ENCODE data around the gene HERPUD2.

The HERPUD2 gene

DNA sequence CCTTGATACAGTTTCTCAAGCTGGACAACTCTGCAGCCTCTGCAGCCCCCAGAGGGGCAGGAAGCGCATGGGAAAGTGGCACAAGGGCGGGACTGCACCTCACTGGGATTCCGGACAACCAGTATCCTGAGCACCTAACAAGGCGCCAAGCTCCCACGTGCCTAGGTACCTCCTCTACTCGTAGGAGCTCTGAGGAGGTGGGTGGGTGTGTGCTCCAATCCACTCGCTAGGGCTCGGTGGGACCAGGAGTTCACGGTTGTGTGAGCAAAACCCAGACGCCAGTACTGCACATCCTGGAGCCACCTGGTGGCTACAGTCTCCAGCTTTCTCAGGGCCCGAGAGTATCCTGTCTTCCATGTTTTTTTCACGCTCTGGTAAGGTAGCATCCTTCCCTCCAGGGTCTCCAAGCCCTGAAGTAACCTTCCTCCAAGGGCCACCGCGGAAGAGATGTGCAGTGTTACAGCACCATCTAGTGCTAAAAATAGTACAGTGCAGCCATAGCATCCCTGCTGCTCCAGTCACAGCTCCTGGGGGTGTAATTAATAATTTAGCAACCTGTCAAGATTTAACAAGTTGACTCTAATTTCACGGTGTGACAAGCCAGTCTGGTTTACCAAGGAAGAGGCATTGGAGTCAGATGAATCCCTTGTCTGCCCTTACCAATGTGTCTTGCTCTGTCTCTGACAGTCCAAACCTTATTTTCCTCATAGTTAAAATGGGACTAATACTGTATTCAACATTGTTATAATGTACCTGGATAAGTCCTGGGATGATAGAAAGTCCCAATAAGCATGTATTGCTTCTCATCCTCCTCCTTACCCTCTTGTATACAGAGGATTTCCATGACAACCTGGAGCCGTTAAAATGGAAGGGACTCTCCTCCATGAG is 70.4 kb downstream of the HERPUD2 start:
- no peak overlapping the region for H2AFZ ChIP-seq (ENCODE audit: low read depth, low read length)
- ATAC-seq (ENCODE audit: insufficient read depth, low read depth) (peak; percentile 92), DNase-seq (peak; percentile 44)
- no peak overlapping the region for H3K9ac ChIP-seq (ENCODE audit: low read depth, low read length)
- H3K27me3 ChIP-seq (ENCODE audit: insufficient read depth, low read length, poor library complexity) = no peaks in the 10 kb centered on the region
- no peaks in the 10 kb centered on the region for H3K4me1 ChIP-seq (ENCODE audit: insufficient read depth, low read length)
- no peak overlapping the region for H3K4me3 ChIP-seq (ENCODE audit: low read depth in 1 of 2, low read length in 2 of 2)
- H4K20me1 ChIP-seq (ENCODE audit: insufficient read depth, low read length) = no peaks in the 10 kb centered on the region
- H3K79me2 ChIP-seq (ENCODE audit: insufficient read depth, low read length) = no peaks in the 10 kb centered on the region
- no peak overlapping the region for H3K27ac ChIP-seq (ENCODE audit: low read length)
- H3K36me3 ChIP-seq (ENCODE audit: insufficient read depth, low read length) = peaks cover 7% of the 10 kb centered on the region; the same call in 1 of the 2 replicates
- no peaks in the 10 kb centered on the region for H3K9me3 ChIP-seq (ENCODE audit: insufficient read depth, low read length, severe bottlenecking)
- no peak overlapping the region for H3K4me2 ChIP-seq (ENCODE audit: insufficient read depth, low read length)
- TF ChIP-seq EZH2 (IDR thresholded peaks at IDR 0.05; ENCODE audit: borderline replicate concordance, low read depth, low read length, severe bottlenecking) = no peak
- peak; percentile 87 for TF ChIP-seq CTCF (IDR thresholded peaks at IDR 0.05; ENCODE audit: borderline replicate concordance, extremely low read depth, low read length, poor library complexity, severe bottlenecking)

DNA sequence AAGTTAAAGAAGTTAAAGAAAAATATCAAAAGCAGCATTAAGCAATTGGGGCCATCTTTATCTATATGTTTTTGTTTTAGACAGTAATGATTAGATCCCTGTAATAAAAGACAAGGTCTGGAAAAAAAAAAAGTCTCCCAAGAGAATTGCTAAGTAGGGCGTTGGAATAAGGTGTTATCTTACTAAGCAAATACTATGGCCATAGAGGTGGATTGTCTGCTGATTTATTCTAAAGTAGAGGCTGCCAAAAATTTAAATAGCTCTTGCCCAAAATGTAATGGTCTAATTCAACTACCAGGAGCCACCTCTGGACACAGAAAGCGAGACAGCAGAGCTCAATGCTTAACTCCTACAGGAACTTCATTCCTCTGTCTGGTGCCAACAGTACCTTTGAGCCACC is 71.6 kb downstream of the HERPUD2 start:
- H3K9me3 ChIP-seq (ENCODE audit: insufficient read depth, low read length, severe bottlenecking) = no peaks in the 10 kb centered on the region
- no peaks in the 10 kb centered on the region for H3K27me3 ChIP-seq (ENCODE audit: insufficient read depth, low read length, poor library complexity)
- TF ChIP-seq CTCF (IDR thresholded peaks at IDR 0.05; ENCODE audit: borderline replicate concordance, extremely low read depth, low read length, poor library complexity, severe bottlenecking) (no peak), EZH2 (IDR thresholded peaks at IDR 0.05; ENCODE audit: borderline replicate concordance, low read depth, low read length, severe bottlenecking) (no peak)
- H3K27ac ChIP-seq (ENCODE audit: low read length) = no peak overlapping the region
- DNase-seq = no peak
- no peak overlapping the region for H3K4me3 ChIP-seq (ENCODE audit: low read depth in 1 of 2, low read length in 2 of 2)
- H3K79me2 ChIP-seq (ENCODE audit: insufficient read depth, low read length) = no peaks in the 10 kb centered on the region
- ATAC-seq (ENCODE audit: insufficient read depth, low read depth) = no peak
- no peaks in the 10 kb centered on the region for H4K20me1 ChIP-seq (ENCODE audit: insufficient read depth, low read length)
- H3K4me1 ChIP-seq (ENCODE audit: insufficient read depth, low read length) = no peaks in the 10 kb centered on the region
- H3K9ac ChIP-seq (ENCODE audit: low read depth, low read length) = no peak overlapping the region
- no peak overlapping the region for H3K4me2 ChIP-seq (ENCODE audit: insufficient read depth, low read length)
- H3K36me3 ChIP-seq (ENCODE audit: insufficient read depth, low read length) = peaks cover 7% of the 10 kb centered on the region; the same call in 1 of the 2 replicates
- H2AFZ ChIP-seq (ENCODE audit: low read depth, low read length) = no peak overlapping the region

GRCh38 chr7:35619863-35620262 is 75.1 kb downstream of the HERPUD2 start:
- no peak for ATAC-seq (ENCODE audit: insufficient read depth, low read depth)
- no peaks in the 10 kb centered on the region for H3K36me3 ChIP-seq (ENCODE audit: insufficient read depth, low read length)

More at GRCh38 chr7:35619863-35620262, 75.1 kb downstream of the HERPUD2 start:
- Histone ChIP-seq H3K4me2 (ENCODE audit: insufficient read depth, low read length) (no peak overlapping the region), H3K27me3 (ENCODE audit: insufficient read depth, low read length, poor library complexity) (no peaks in the 10 kb centered on the region), H2AFZ (ENCODE audit: low read depth, low read length) (no peak overlapping the region), H3K9ac (ENCODE audit: low read depth, low read length) (no peak overlapping the region), H3K4me3 (ENCODE audit: low read depth in 1 of 2, low read length in 2 of 2) (no peak overlapping the region), H3K27ac (ENCODE audit: low read length) (no peak overlapping the region), H3K9me3 (ENCODE audit: insufficient read depth, low read length, severe bottlenecking) (no peaks in the 10 kb centered on the region), H3K79me2 (ENCODE audit: insufficient read depth, low read length) (no peaks in the 10 kb centered on the region), H4K20me1 (ENCODE audit: insufficient read depth, low read length) (no peaks in the 10 kb centered on the region), H3K4me1 (ENCODE audit: insufficient read depth, low read length) (no peaks in the 10 kb centered on the region)
- TF ChIP-seq EZH2 (IDR thresholded peaks at IDR 0.05; ENCODE audit: borderline replicate concordance, low read depth, low read length, severe bottlenecking) (no peak), CTCF (IDR thresholded peaks at IDR 0.05; ENCODE audit: borderline replicate concordance, extremely low read depth, low read length, poor library complexity, severe bottlenecking) (no peak)
- DNase-seq = no peak
